ENCODE results near the gene ETNPPL. TPM values are rescaled to one million over a fixed set of nuclear protein-coding genes. Genes with fewer than 3 reads are reported as not detected.

Gene ETNPPL
- polyA plus RNA-seq, 1 donor from 2014 or later = not detected

DNA sequence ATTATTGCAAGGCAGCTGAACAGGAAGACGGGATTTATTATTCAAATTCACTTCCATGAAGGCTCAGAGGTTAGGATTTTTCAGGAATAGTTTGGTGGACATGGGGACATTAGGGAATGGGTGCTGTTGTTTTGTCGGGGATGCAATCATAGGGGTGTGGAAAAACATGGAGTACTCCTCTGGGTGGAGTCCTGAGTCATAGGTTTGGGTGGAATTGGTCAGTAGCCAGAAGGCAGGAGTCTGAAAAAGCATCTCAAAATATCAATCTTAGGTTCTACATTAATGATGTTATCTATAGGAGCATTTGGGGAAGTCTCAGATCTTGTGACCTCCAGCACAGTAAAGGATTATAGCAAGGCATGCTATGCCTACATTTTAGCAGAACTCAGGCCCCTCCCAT lies 14.5 kb upstream of the ETNPPL start:
- no peak overlapping the region for H3K4me3 Mint-ChIP-seq
- H3K36me3 Mint-ChIP-seq = no peaks in the 10 kb centered on the region
- H3K27me3 Mint-ChIP-seq = peaks cover 4% of the 10 kb centered on the region
- no peak overlapping the region for H3K27ac Mint-ChIP-seq
- no peaks in the 10 kb centered on the region for H3K4me1 Mint-ChIP-seq
- H3K9me3 Mint-ChIP-seq = peaks cover 0 to 2% (median 0%) of the 10 kb centered on the region in 3 donors

DNA sequence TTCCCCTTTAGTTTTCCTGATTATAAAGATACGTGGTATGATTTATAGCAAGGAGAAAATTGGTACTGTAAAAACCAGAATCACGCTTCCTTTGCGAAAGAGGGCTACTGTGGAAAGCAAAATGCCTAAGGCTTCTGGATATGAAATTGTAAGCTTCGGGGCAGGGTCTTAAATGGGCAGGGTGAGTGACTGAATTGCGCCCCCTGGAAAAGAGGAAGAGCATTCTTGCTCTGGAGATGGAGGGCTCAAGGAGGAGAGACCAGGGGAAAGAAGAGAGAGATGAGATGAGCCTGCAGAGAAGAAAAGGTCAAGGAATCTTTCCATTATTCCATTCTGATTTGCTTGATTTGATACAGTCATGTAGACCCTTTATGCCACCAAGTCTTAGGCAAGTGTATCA lies 13.1 kb upstream of the ETNPPL start:
- H3K27ac Mint-ChIP-seq = no peak overlapping the region
- peaks cover 0 to 2% (median 0%) of the 10 kb centered on the region in 3 donors for H3K9me3 Mint-ChIP-seq
- H3K36me3 Mint-ChIP-seq = no peaks in the 10 kb centered on the region
- H3K4me3 Mint-ChIP-seq = no peak overlapping the region
- no peaks in the 10 kb centered on the region for H3K4me1 Mint-ChIP-seq
- H3K27me3 Mint-ChIP-seq = peaks cover 4% of the 10 kb centered on the region

DNA sequence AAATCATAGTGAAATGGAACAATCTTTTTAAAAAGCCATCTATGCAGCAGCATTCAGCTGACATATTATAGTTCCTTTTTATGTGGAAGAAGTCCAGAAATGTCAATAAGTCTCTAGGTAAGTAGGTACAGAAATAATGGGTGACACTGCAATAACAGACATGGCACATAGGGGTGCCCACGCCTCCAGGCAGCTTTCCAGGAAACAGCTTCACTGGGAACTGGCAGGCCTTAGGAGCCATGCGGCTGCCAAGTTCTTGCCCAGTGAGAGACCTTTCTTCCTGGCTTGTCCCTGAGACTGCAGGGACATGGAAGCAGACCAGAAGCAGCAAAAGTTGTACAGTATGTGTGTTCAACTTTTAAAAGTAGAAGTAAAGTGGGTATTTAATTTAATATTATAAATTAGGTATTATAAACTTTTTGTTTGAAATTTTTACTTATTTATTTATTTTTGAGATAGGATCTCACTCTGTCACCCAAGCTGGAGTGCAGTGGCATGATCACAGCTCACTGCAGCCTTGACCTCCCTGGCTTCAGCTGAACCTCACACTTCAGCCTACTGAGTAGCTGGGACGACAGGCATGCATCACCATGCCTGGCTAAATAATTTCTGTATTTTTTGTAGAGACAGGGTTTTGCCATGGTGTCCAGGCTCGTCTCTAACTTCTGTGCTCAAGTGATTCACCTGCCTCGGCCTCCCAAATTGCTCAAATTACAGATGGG lies 12.1 kb upstream of the ETNPPL start:
- Mint-ChIP-seq H3K27me3 (peaks cover 4% of the 10 kb centered on the region), H3K4me1 (no peaks in the 10 kb centered on the region), H3K4me3 (no peak overlapping the region), H3K9me3 (peaks cover 0 to 2% (median 0%) of the 10 kb centered on the region in 3 donors), H3K36me3 (no peaks in the 10 kb centered on the region), H3K27ac (no peak overlapping the region)

DNA sequence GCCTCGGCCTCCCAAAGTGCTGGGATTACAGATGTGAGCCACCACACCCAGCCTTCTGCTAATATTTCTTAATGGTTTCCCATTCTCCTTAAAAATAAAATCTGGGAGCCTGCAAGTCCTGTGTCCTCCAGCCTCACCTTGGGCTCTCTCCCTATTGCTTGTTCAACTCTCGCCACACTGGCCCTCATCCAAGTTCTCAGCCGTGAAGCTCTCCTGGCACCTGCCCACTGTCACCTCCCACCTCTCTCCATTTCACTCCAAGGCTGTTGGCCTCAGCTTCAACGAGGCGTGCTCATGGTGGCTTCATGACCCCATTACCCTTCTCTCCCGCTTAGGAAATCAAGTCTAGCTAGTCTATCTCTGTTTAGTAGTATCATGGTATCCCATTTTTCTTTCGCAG lies 9.5 kb upstream of the ETNPPL start:
- peaks cover 3% of the 10 kb centered on the region for H3K27me3 Mint-ChIP-seq
- peaks cover 0 to 2% (median 0%) of the 10 kb centered on the region in 3 donors for H3K9me3 Mint-ChIP-seq
- H3K4me3 Mint-ChIP-seq = peak overlapping the region in 1 of 4 donors; percentile 31
- no peak overlapping the region for H3K27ac Mint-ChIP-seq
- H3K36me3 Mint-ChIP-seq = no peaks in the 10 kb centered on the region
- H3K4me1 Mint-ChIP-seq = no peaks in the 10 kb centered on the region

DNA sequence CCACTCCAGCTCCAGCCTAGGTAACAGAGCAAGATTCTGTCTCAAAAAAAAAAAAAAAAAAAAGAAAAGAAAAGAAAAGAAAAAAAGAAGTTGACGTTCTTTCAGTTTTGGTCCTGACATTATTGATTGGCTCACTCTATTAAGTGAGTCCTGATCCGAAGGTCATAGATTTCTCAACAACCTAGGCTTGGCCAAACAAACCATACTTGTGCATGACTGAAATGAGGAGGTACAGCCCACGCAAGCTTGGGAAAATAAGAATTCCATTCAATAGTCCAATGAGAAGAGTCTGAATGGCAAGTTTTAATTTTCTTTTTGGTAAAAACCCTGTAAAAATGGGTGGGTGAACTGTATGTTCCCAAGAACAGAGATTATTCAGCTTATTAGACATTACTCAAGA lies 3.2 kb upstream of the ETNPPL start:
- peaks cover 0 to 5% (median 4%) of the 10 kb centered on the region in 3 donors for H3K9me3 Mint-ChIP-seq
- no peaks in the 10 kb centered on the region for H3K36me3 Mint-ChIP-seq
- H3K4me3 Mint-ChIP-seq = no peak overlapping the region
- no peak overlapping the region for H3K27ac Mint-ChIP-seq
- H3K4me1 Mint-ChIP-seq = peaks cover 3 to 10% (median 6%) of the 10 kb centered on the region in 3 donors
- peaks cover 32% of the 10 kb centered on the region for H3K27me3 Mint-ChIP-seq

DNA sequence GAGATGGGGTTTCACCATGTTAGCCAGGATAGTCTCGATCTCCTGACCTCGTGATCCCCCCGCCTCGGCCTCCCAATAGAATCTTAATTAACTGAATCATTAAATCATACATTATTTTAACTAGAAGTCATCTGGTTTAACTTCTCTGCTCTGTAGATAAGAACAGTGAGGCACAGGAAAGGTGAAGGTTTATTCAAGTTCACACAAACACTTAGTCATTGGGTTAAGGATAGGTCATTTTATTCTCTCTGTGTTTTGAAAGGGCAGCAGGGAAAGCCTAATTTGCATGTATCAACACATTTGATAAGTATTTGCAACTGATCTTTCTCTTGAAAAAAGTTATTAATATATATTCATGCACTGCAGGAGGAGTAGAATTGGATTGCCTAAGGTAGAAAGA lies 1.1 kb upstream of the ETNPPL start:
- Mint-ChIP-seq H3K4me1 (peaks cover 3 to 10% (median 6%) of the 10 kb centered on the region in 3 donors), H3K4me3 (no peak overlapping the region), H3K36me3 (no peaks in the 10 kb centered on the region), H3K27ac (no peak overlapping the region), H3K9me3 (peaks cover 0 to 5% (median 4%) of the 10 kb centered on the region in 3 donors), H3K27me3 (peaks cover 32% of the 10 kb centered on the region)

DNA sequence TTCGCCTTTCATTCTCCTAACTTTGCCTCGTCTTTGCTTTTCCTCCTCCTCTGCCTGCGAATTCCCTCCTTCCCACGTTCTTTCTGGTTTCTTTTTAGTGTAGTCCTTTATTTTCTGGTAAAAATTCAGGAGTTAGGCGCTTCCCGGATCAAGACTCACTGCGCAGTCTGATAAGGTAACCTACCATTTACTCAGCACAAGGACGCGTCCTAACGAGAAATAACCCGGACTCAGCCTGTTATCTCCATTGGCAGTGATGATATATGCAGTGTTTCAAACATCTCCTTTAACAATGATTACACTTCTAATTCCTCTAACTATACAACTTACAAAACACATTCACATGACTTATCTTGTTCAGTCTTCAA lies 357 bp upstream of the ETNPPL start:
- H3K4me3 Mint-ChIP-seq = peak overlapping the region; percentile 2 to 91 (median 73)
- H3K9me3 Mint-ChIP-seq = peaks cover 0 to 5% (median 4%) of the 10 kb centered on the region in 3 donors
- peaks cover 32% of the 10 kb centered on the region for H3K27me3 Mint-ChIP-seq
- no peaks in the 10 kb centered on the region for H3K36me3 Mint-ChIP-seq
- peaks cover 3 to 10% (median 6%) of the 10 kb centered on the region in 3 donors for H3K4me1 Mint-ChIP-seq
- no peak overlapping the region for H3K27ac Mint-ChIP-seq

DNA sequence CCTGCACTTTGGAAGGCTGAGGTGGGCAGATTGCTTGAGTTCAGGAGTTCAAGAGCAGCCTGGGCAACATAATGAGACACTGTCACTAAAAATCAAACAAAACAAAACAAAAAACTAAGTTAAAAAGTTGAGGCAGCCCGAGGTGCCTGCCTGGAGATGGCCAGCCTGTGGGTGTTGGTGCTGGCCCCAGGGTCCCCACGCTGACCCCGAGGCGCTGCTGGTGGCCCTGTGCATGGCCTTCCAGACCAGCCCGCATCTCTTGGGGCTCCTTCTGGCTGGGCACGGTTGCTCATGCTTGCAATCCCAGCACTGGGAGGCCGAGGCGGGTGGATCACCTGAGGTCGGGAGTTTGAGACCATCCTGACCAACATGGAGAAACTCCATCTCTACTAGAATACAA lies 4.4 kb downstream of the ETNPPL start:
- Mint-ChIP-seq H3K27me3 (peaks cover 20% of the 10 kb centered on the region), H3K27ac (no peak overlapping the region), H3K4me1 (peaks cover 3 to 9% (median 5%) of the 10 kb centered on the region in 3 donors), H3K36me3 (no peaks in the 10 kb centered on the region), H3K4me3 (no peak overlapping the region), H3K9me3 (peaks cover 0 to 4% (median 2%) of the 10 kb centered on the region in 3 donors)

DNA sequence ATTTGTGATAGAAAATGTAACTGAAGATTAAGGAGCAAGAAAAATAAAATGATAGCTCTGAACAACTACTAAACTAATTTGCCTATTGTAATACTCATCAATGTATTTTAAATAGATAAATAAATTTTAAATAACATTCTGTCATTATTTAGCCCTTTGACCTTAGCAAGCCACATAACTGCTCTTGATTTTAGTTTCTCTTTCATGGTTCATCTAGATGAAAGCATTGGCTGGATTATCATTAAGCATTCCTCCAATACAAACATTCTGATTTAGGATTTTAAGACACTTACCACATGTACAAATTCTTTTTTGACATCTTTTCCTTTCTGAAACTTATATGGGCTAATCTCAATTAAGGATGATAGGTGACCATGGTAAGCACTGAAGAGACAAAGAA lies 8.5 kb downstream of the ETNPPL start:
- H3K36me3 Mint-ChIP-seq = no peaks in the 10 kb centered on the region

DNA sequence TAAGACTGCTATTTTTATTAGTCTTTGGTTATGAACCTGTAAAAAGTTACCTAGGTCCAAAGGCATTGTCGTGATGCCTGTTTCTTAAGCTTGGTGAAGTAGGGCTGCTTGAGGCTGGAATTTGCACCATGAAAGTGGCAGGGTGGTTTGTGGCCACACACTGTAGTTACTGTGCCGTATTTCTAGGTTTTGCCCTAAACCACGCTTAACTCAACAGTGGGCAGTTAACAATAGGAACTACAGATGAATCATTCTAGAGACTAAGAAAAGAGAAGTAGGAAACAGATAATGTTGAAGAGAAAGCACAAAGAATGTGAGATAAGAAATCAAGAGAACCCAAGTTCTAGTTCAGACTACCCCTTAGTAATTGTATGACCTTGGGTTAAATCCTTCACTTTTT lies 11.5 kb downstream of the ETNPPL start:
- H3K4me1 Mint-ChIP-seq = no peaks in the 10 kb centered on the region
- H3K9me3 Mint-ChIP-seq = no peaks in the 10 kb centered on the region
- peaks cover 2% of the 10 kb centered on the region for H3K27me3 Mint-ChIP-seq
- no peak overlapping the region for H3K4me3 Mint-ChIP-seq
- H3K27ac Mint-ChIP-seq = no peak overlapping the region
- no peaks in the 10 kb centered on the region for H3K36me3 Mint-ChIP-seq

More for the DNA sequence above, 8.5 kb downstream of the ETNPPL start:
- no peaks in the 10 kb centered on the region for H3K4me1 Mint-ChIP-seq
- H3K27ac Mint-ChIP-seq = no peak overlapping the region
- H3K9me3 Mint-ChIP-seq = no peaks in the 10 kb centered on the region
- no peak overlapping the region for H3K4me3 Mint-ChIP-seq
- H3K27me3 Mint-ChIP-seq = peaks cover 2% of the 10 kb centered on the region

DNA sequence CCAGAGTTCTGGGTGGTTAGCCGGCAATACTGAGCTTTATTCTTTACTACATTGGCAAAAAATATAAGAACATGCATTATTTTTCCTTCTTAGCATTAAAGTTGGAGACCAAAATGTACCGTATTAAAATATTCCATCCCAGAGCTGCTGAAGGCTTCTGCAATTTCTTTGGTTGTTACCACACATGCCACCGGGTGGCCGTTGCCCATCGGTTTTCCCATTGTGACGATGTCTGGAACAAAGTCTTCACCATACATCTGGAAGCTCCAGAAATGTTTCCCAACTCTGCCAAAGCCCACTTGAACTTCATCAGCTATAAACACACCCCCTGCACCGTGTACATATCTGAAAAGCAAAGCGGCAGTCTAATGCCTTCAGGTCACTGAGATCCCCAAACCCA lies 13.7 kb downstream of the ETNPPL start:
- H3K36me3 Mint-ChIP-seq = no peaks in the 10 kb centered on the region
- H3K4me1 Mint-ChIP-seq = peaks cover 0 to 2% (median 0%) of the 10 kb centered on the region in 3 donors
- peaks cover 2% of the 10 kb centered on the region for H3K27me3 Mint-ChIP-seq
- no peaks in the 10 kb centered on the region for H3K9me3 Mint-ChIP-seq
- H3K27ac Mint-ChIP-seq = no peak overlapping the region
- H3K4me3 Mint-ChIP-seq = no peak overlapping the region

DNA sequence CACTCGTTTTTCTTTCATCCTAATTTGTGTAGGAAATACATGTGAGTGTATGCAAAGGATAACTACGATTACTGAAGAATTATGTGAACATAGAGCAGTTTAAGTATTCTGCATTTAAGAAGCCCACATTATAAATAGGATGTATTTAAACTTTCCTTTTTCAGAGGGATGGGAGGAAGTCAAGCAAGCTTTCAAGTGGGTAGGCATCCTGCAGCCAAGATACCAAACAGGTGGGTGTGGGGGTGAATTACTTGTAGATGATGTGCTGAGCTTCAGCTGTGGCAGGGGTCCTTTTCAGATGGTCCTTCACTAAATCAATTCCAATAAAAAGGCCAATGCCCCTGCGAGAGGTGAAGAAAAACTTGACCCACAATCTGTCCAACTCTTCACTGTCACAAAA lies 16.3 kb downstream of the ETNPPL start:
- H3K4me3 Mint-ChIP-seq = no peak overlapping the region
- H3K36me3 Mint-ChIP-seq = no peaks in the 10 kb centered on the region
- no peaks in the 10 kb centered on the region for H3K27me3 Mint-ChIP-seq
- peaks cover 0 to 2% (median 0%) of the 10 kb centered on the region in 3 donors for H3K4me1 Mint-ChIP-seq
- H3K27ac Mint-ChIP-seq = no peak overlapping the region
- no peaks in the 10 kb centered on the region for H3K9me3 Mint-ChIP-seq

DNA sequence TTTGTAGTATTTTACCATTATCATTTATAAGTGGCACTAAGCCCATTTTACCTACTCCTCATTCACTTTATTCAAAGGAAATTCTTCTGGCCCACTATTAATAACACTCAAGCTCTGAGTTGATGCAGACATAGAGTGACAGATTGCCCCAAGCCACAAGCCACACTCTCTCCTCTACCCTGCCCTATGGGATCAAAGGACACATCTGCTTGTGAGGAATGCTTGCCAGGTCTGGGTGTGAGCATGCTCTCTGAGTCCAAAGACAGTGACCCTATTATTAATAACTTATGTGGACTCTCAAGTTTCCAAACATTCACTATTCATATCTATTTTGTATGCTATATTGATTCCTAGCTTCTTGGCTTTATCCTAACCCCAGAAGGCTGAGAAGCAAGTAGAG lies 18.5 kb downstream of the ETNPPL start:
- Mint-ChIP-seq H3K9me3 (no peaks in the 10 kb centered on the region), H3K4me1 (peaks cover 0 to 2% (median 0%) of the 10 kb centered on the region in 3 donors), H3K36me3 (no peaks in the 10 kb centered on the region), H3K4me3 (no peak overlapping the region), H3K27me3 (no peaks in the 10 kb centered on the region), H3K27ac (no peak overlapping the region)

DNA sequence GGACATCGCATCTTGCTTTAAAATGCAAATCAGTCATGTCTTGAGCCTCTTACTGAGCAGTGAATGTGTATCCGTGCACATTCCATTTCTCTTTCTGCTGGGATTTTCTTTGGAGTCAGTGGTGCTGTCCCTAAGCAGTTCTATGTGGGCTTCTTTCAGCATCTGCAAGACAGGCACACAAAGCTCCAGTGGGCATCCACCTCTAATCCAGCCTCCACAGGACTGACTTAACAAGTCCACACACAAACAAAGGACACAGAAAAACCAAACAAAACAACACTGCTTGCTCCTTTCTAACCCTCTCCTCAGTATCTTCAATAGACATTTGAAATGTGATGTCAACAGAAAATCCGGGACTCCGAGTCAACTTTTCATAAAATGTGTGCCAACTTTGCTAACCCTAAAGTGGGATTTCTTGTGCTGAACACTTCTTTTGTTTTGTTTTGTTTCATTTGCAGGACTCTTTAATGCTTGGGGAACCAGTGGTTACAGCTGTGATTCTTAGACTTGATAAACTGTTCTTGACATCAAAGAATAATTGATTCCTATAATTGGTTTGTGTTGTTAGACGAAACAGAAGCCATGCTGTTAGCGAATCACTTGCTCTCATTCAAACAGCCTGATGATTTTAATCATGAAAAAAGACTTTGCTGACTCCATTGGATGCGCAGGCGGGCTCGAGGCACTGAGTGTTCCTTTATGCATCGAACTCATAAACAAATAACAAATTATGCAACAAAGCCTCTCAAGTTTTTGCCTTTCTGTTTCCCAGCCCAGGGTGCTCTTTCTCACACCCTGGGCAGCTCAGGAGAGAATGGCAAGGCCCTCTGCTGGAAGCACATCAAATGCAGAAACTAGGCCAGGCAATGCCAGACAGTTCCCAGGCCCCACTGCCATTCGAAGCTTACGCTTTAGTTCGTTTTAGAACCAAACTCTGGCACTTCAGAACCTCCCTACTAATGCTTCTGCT lies 20.1 kb downstream of the ETNPPL start:
- H3K4me3 Mint-ChIP-seq = no peak overlapping the region

DNA sequence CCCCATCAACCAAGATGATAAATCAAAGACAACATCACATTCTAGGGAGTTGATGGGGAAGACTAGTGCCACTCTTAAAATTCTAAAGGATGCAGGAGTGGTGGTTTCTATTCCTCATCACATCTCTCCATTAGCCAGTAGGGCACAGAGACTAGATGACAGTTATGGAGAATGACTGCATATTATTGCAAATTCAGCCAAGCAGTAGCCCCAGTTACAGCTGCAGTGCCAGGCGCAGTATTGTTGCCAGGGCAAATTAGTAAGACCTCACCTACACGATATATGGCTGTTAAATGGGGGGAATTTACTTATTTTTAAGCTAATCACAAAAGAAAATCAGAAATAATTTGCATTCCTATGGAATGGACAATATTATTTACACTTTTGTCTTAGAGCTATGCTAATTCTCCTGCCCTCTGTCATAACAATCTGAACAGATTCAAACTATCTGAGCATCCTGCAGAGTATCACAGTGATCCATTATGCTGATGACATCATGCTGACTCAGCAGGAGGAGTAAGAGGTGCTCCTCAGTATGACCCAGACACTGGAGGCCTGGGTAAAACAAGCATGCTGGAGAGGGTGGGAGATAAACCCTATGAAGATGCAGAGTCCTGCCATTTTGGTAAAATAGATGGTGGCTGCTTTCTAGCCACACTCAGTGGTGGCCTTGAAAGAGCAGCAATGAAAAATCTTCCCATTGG lies 24.7 kb downstream of the ETNPPL start:
- H3K27me3 Mint-ChIP-seq = peaks cover 1% of the 10 kb centered on the region
- H3K36me3 Mint-ChIP-seq = no peaks in the 10 kb centered on the region
- no peaks in the 10 kb centered on the region for H3K9me3 Mint-ChIP-seq
- H3K4me1 Mint-ChIP-seq = peaks cover 0 to 1% (median 0%) of the 10 kb centered on the region in 3 donors
- no peak overlapping the region for H3K27ac Mint-ChIP-seq
- H3K4me3 Mint-ChIP-seq = no peak overlapping the region

More for the DNA sequence above, 20.1 kb downstream of the ETNPPL start:
- Mint-ChIP-seq H3K27ac (no peak overlapping the region), H3K4me1 (peaks cover 0 to 2% (median 1%) of the 10 kb centered on the region in 3 donors), H3K36me3 (no peaks in the 10 kb centered on the region), H3K9me3 (no peaks in the 10 kb centered on the region), H3K27me3 (no peaks in the 10 kb centered on the region)
